Dermis microvascular lymphatic vessel endothelial cell (primary cell): ENCODE data around the gene SLC26A11. TPM values are rescaled to one million over a fixed set of nuclear protein-coding genes. Genes with fewer than 3 reads are reported as not detected.
"Not testable (repeated sequence)": the region's sequence is repeated elsewhere in the genome, so short reads cannot be mapped to it uniquely, and the experiment has no call there.

ENCODE experiments used
- DNase-seq, 2 donors: peaks; one replicate each; pipeline versions ENCODE4 v3.0.0 to v3.0.0-alpha.2; 2010; ENCODE audit warnings: low read depth in 2 of 2
- total RNA-seq: library from RNA; depleted of rRNA; stranded (reverse); fragments of >200 nt; gene quantifications from 2 replicates; pipeline ENCODE4 v1.2.1, GENCODE V29; 2014

Gene SLC26A11
- total RNA-seq, 1 donor from 2014 or later = 5.5 TPM

DNA sequence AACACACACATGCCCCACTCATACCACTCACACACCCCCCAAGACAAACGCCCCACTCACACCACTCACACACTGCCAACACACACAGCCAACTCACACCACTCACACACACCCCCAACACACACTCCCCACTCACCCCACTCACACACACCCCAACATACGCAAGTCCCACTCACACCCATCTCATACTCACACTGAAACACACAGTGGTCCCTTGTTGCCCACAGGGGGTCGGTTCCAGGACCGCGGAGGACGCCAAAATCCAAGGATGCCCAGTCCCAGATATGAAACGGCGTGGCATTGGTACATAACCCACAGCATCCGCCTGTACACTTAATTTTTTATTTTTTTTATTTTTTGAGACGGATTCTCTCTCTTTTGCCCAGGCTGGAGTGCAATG is 61.3 kb downstream of the SLC26A11 start:
- DNase-seq = no peak

DNA sequence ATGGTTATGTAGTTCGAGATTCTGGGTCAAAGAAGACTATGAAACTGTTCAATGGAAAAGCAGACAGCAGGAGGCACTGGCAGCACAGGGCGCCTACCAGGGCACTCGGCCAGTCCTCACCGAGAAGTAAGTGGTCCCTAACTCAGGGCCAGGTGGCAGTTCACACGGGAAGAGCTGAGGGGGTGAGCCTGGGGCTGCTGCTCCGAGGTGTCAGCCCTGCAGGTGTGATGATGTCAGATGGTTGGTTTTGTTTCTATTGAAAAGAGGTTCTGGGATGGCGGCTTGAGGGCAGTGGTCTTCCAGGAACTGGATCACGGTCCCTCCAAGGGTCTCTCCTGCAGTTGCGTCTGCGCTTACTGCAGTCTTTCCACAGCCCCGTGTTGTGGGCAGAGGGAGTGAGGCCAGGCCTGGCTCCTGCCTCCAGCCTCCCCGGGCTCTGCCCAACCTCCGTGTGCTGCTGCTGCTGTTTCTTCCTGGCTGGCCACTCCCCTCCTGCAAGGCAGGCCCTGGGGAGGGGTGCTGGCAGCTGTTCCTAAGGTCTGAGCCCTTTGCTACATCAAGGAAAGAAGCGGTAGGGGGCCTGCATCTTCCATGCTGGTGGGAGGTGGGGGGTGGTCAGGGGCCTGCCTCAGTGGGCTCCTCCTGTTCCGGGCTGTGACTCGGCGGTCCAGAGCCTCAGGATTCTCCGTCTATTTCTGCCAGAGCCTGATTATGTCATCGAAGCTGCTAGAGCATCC is 63.1 kb downstream of the SLC26A11 start:
- DNase-seq = no peak

GRCh38 chr17:80284631-80285030 is 64.4 kb downstream of the SLC26A11 start:
- DNase-seq = no peak

- no peak for DNase-seq
Measured at GRCh38 chr17:80285237-80285920, 65.2 kb downstream of the SLC26A11 start.

- no peak for DNase-seq
Measured at GRCh38 chr17:80286638-80286960, 66.4 kb downstream of the SLC26A11 start.

- DNase-seq = no peak
Measured at GRCh38 chr17:80287038-80287437, 66.8 kb downstream of the SLC26A11 start.

DNA sequence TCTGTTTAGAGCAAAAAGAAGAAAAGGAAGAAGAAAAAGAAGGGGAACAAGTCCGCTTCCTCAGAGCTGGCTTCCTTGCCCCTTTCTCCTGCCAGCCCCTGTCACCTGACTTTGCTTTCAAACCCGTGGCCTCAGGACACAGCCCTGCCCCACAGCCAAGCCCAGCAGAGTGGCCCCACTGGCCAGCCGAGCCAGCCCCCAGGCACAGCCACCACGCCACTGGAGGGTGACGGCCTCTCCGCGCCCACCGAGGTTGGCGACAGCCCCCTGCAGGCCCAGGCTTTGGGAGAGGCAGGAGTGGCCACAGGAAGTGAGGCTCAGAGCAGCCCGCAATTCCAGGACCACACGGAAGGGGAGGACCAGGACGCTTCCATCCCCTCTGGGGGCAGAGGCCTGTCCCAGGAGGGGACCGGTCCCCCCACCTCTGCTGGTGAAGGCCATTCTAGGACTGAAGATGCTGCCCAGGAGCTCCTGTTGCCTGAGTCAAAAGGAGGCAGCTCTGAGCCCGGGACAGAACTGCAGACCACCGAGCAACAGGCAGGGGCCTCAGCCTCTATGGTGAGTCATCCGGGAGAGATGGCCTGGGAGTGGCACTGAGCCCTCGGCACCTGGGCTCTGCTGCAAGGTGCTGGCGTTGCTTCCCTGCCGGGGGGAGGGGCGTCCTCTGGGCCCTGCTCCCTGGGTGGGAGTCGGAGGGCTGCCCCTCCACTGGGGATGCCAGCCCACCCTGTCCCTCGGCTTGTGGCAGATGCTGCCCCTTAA is 67.8 kb downstream of the SLC26A11 start:
- DNase-seq = no peak

- DNase-seq = no peak
Measured at GRCh38 chr17:80289616-80290015, 69.4 kb downstream of the SLC26A11 start.

- no peak for DNase-seq
Measured at GRCh38 chr17:80290156-80290555, 69.9 kb downstream of the SLC26A11 start.

- no peak for DNase-seq
Measured at GRCh38 chr17:80291260-80291659, 71.0 kb downstream of the SLC26A11 start.

GRCh38 chr17:80291691-80292487 is 71.7 kb downstream of the SLC26A11 start:
- no peak for DNase-seq

GRCh38 chr17:80292521-80292971 is 72.3 kb downstream of the SLC26A11 start:
- no peak for DNase-seq

- DNase-seq = no peak
Measured at GRCh38 chr17:80294210-80294609, 74.0 kb downstream of the SLC26A11 start.

DNA sequence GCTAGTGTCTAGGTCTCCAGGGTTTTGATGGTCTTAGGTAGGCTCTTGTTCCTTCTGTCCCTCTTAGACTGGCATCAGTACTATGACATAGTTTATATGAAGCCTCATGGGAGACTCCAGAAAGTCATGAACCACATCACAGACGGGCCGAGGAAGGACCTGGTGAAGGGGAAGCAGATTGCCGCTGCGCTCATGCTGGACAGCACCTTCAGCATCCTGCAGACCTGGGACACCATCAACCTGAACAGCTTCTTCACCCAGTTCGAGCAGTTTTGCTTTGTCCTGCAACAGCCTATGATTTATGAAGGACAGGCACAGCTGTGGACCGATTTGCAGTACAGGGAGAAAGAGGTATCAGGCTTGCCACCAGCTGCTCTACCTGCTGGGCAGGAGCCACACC is 74.4 kb downstream of the SLC26A11 start:
- no peak for DNase-seq

GRCh38 chr17:80295146-80295545 is 74.9 kb downstream of the SLC26A11 start:
- no peak for DNase-seq

GRCh38 chr17:80295559-80295958 is 75.3 kb downstream of the SLC26A11 start:
- DNase-seq = no peak

DNA sequence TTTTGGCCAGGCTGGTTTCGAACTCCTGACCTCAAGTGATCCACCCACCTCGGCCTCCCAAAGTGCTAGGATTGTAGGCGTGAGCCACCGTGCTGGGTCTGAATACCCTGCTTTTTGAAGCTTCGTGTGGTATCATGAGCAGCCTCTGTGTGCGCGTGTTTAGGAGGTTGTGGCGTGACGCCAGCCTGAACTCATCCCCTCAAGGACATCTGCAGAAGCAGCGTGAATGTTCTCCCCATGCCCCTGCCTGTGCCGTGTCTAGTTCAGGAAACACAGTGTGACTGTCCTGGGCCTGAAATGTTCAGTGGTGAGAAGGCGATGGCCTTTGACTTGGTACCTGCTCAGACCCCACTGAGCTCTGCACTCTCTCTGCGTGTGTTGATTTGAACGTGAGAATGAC is 76.0 kb downstream of the SLC26A11 start:
- no peak for DNase-seq

- no peak for DNase-seq
Measured at GRCh38 chr17:80297996-80298560, 77.9 kb downstream of the SLC26A11 start.

DNA sequence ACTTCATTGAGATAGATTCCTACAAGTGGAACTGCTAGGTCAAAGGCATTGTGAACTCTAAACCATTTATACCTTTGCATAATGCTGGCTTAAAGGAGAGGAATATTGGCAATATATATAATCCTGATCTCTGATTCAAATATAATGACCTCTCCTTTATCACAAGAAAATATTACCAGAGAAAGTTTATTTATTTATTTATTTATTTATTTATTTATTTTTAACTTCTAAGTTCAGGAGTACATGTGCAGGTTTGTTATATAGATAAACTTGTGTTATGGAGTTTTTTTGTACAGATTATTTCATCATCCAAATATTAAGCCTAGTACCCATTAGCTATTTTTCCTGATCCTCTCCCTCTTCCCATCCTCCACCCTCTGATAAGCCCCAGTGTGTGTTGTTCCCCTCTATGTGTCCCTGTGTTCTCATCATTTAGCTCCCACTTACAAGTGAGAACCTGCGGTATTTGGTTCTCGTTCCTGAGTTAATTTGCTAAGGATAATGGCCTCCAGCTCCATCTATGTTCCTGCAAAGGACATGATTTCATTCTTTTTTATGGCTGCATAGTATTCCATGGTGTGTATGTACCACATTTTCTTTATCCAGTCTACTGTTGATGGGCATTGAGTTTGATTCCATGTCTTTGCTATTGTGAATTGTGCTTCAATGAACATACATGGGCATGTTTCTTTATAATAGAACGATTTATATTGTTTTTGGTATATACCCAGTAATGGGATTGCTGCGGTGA is 79.3 kb downstream of the SLC26A11 start:
- DNase-seq = not testable (repeated sequence)

- not testable (repeated sequence) for DNase-seq
Measured at GRCh38 chr17:80300756-80301155, 80.5 kb downstream of the SLC26A11 start.
